GM18505 (cell line): ENCODE measurements around the gene ELP4.

Experiments used
- ATAC-seq: cut with Tn5 transposase; IDR thresholded peaks from one replicate; pipeline ENCODE4 v1.9.1; 2021; ENCODE audit not compliant: unreplicated experiment
- POLR2A ChIP-seq: IDR thresholded peaks from 4 replicates; pipeline ENCODE4 v1.6.1; 2011; ENCODE audit warnings: borderline replicate concordance; ENCODE audit not compliant: insufficient read depth, insufficient read length; ENCODE audit errors: extremely low read depth

Gene ELP4

GRCh38 chr11:31582697-31583096, 73.1 kb downstream of the ELP4 start:
- ATAC-seq: no peak
- no peak for TF ChIP-seq POLR2A

- no peak for TF ChIP-seq POLR2A
- no peak for ATAC-seq
Observed at GRCh38 chr11:31598454-31598853, 88.9 kb downstream of the ELP4 start.

- no peak for TF ChIP-seq POLR2A
- ATAC-seq: no peak
Observed at GRCh38 chr11:31601635-31602282, 92.2 kb downstream of the ELP4 start.

GRCh38 chr11:31606893-31607292, 97.3 kb downstream of the ELP4 start:
- TF ChIP-seq POLR2A: no peak
- ATAC-seq: no peak

GRCh38 chr11:31607914-31608313, 98.3 kb downstream of the ELP4 start:
- ATAC-seq: no peak
- no peak for TF ChIP-seq POLR2A

- no peak for ATAC-seq
Observed at GRCh38 chr11:31608995-31609394, 99.4 kb downstream of the ELP4 start.

GRCh38 chr11:31610544-31610943, 101.0 kb downstream of the ELP4 start:
- ATAC-seq: no peak
- no peak for TF ChIP-seq POLR2A

More at GRCh38 chr11:31608995-31609394, 99.4 kb downstream of the ELP4 start:
- TF ChIP-seq POLR2A: no peak

- no peak for ATAC-seq
- no peak for TF ChIP-seq POLR2A
Observed at GRCh38 chr11:31617246-31617645, 107.7 kb downstream of the ELP4 start.

- TF ChIP-seq POLR2A: no peak
- no peak for ATAC-seq
Observed at GRCh38 chr11:31619980-31620379, 110.4 kb downstream of the ELP4 start.

- ATAC-seq: no peak
- no peak for TF ChIP-seq POLR2A
Observed at GRCh38 chr11:31620434-31620833, 110.9 kb downstream of the ELP4 start.

- TF ChIP-seq POLR2A: no peak
- no peak for ATAC-seq
Observed at GRCh38 chr11:31625868-31626267, 116.3 kb downstream of the ELP4 start.

GRCh38 chr11:31628111-31628510, 118.5 kb downstream of the ELP4 start:
- ATAC-seq: no peak
- no peak for TF ChIP-seq POLR2A

GRCh38 chr11:31636983-31637382, 127.4 kb downstream of the ELP4 start:
- no peak for TF ChIP-seq POLR2A
- no peak for ATAC-seq

GRCh38 chr11:31640611-31641010, 131.0 kb downstream of the ELP4 start:
- no peak for TF ChIP-seq POLR2A
- ATAC-seq: no peak
